ENCODE data around the gene ZNF211. TPM values are rescaled to one million over a fixed set of nuclear protein-coding genes. Genes with fewer than 3 reads are reported as not detected.

The ZNF211 gene
- total and polyA plus RNA-seq, 12 donors, result 5.7 to 26.6 (median 10.4) TPM

GRCh38 chr19:57613941-57614743 lies 18.8 kb upstream of the ZNF211 start, which contains the start of gene ZNF134:
ZNF134 (plus strand) TSS chr19:57614242; CDS start chr19:57619469, 5,227 bp downstream.
- Histone ChIP-seq H3K4me1 (peaks cover 0 to 33% (median 14%) of the 10 kb centered on the region in 9 donors), H3K4me3 (peak within 1 kb of the TSS; percentile 66 to 100 (median 94)), H3K36me3 (peaks cover 2 to 43% (median 33%) of the 10 kb centered on the region in 9 donors), H3K27ac (peak within 1 kb of the TSS in 9 of 10 donors; percentile 54 to 89 (median 85)), H3K27me3 (no peaks in the 10 kb centered on the region), H3K9me3 (peaks cover 0 to 69% (median 50%) of the 10 kb centered on the region in 11 donors)
- intact Hi-C loops (cut with DNase I), result loop anchor here in 3 of 10 donors (2.0 to 10.0 kb wide), 2 partner anchors 19 to 49 kb away; partner anchors contain the start of gene ZNF211 (in 2 of the 3)
- TF ChIP-seq CTCF (IDR thresholded peaks at IDR 0.05), result peak in 7 of 9 donors; percentile 27 to 64 (median 53)
- WGBS, 2 donors, result 2% methylated on average over 64 of the region's 64 CpGs
- DNase-seq (peak; percentile 93 to 94), ATAC-seq (peak; percentile 96 to 100 (median 99))

GRCh38 chr19:57615346-57615745 lies 17.6 kb upstream of the ZNF211 start:
- H3K9me3 ChIP-seq, result peaks cover 0 to 75% (median 62%) of the 10 kb centered on the region in 11 donors
- peaks cover 9 to 55% (median 46%) of the 10 kb centered on the region in 9 donors for H3K36me3 ChIP-seq
- no peak for TF ChIP-seq CTCF (IDR thresholded peaks at IDR 0.05)
- no peak for DNase-seq
- 98 to 100% methylated on average over 3 of the region's 3 CpGs for WGBS, 2 donors
- no peak overlapping the region for H3K27ac ChIP-seq
- no peak for ATAC-seq
- no peaks in the 10 kb centered on the region for H3K27me3 ChIP-seq
- H3K4me1 ChIP-seq, result peaks cover 0 to 33% (median 14%) of the 10 kb centered on the region in 9 donors
- intact Hi-C loops (cut with DNase I), result loop anchor here in 3 of 10 donors (2.0 to 10.0 kb wide), 2 partner anchors 17 to 51 kb away; partner anchors contain the start of gene ZNF211 (in 2 of the 3)
- H3K4me3 ChIP-seq, result peak overlapping the region in 8 of 10 donors; percentile 91 to 100 (median 96)

- Histone ChIP-seq H3K36me3 (peaks cover 19 to 96% (median 75%) of the 10 kb centered on the region in 9 donors), H3K27ac (no peak overlapping the region), H3K27me3 (no peaks in the 10 kb centered on the region), H3K9me3 (peaks cover 4 to 100% (median 98%) of the 10 kb centered on the region in 11 donors), H3K4me3 (no peak overlapping the region), H3K4me1 (peaks cover 0 to 15% (median 0%) of the 10 kb centered on the region in 9 donors)
- intact Hi-C loops (cut with DNase I), result no loop called here
- DNase-seq (no peak), ATAC-seq (no peak)
- WGBS, 2 donors, result 99% methylated on average over 10 of the region's 10 CpGs
- TF ChIP-seq CTCF (IDR thresholded peaks at IDR 0.05), result no peak
These were observed 12.2 kb upstream of the ZNF211 start for GRCh38 chr19:57620673-57621348.

GRCh38 chr19:57623091-57623490 lies 9.9 kb upstream of the ZNF211 start:
- no peaks in the 10 kb centered on the region for H3K27me3 ChIP-seq
- no peak overlapping the region for H3K27ac ChIP-seq
- DNase-seq (no peak), ATAC-seq (no peak)
- H3K4me1 ChIP-seq, result no peaks in the 10 kb centered on the region
- intact Hi-C loops (cut with DNase I), result no loop called here
- peaks cover 16 to 73% (median 53%) of the 10 kb centered on the region in 9 donors for H3K36me3 ChIP-seq
- TF ChIP-seq CTCF (IDR thresholded peaks at IDR 0.05), result no peak
- H3K9me3 ChIP-seq, result peaks cover 4 to 100% (median 94%) of the 10 kb centered on the region in 11 donors
- H3K4me3 ChIP-seq, result no peak overlapping the region

All from heart right ventricle (tissue), 16 donors.